ENCODE results near the gene CRACDL. TPM values are rescaled to one million over a fixed set of nuclear protein-coding genes. Genes with fewer than 3 reads are reported as not detected.

CRACDL gene
- 1.4 to 2.1 TPM (median 1.6 TPM) in 3 replicates for polyA plus RNA-seq
- polyA plus RNA-seq (2011; ENCODE audit: low read depth), result 0.89 TPM
- polyA plus RNA-seq (2011; cell fraction: cytosol; rRNA removed), result 1.4 and 1.9 TPM in 2 replicates
- 3.1 and 3.6 TPM in 2 replicates for polyA plus RNA-seq (2011; cell fraction: nucleus; rRNA removed)
- polyA plus RNA-seq (2012; ENCODE audit: low replicate concordance), result 0.92 and 2.0 TPM in 2 replicates
- 1.9 to 3.9 TPM (median 2.4 TPM) in 3 replicates for polyA minus RNA-seq
- polyA minus RNA-seq (2011; cell fraction: cytosol; rRNA and poly(A)+ RNA removed), result 5.9 TPM
- 6.1 and 7.2 TPM in 2 replicates for polyA minus RNA-seq (2011; cell fraction: nucleus; rRNA and poly(A)+ RNA removed)

GRCh38 chr2:98935777-98936352, at the start of gene CRACDL:
Gene CRACDL (minus strand): TSS chr2:98936225. CDS start chr2:98846800, 89,425 bp downstream.
- no peak within 1 kb of the TSS for H3K27ac ChIP-seq (ENCODE audit: control insufficient read depth, insufficient read depth, low read length)
- TF ChIP-seq CTCF (optimal IDR thresholded peaks at IDR 0.05 in 1 of 3, IDR thresholded peaks at IDR 0.05 in 1 of 3, conservative IDR thresholded peaks at IDR 0.05 in 1 of 3; ENCODE audit: extremely low read depth in 1 of 3, insufficient read depth in 2 of 3, low read length in 3 of 3) (no peak), EZH2 (IDR thresholded peaks at IDR 0.05; ENCODE audit: low read length) (no peak)
- dilution Hi-C loops (cut with MboI; ENCODE audit: extremely low pct_ligation_motif_present, low sequenced_read_pairs), result no loop called here

GRCh38 chr2:98975611-98976010, 39.6 kb upstream of the CRACDL start:
- Histone ChIP-seq H3K27ac (ENCODE audit: control insufficient read depth, insufficient read depth, low read length) (no peak overlapping the region), H3K9me1 (ENCODE audit: control insufficient read depth, extremely low read depth, insufficient read depth, low read length) (no peaks in the 10 kb centered on the region), H3K4me3 (ENCODE audit: control insufficient read depth in 2 of 3, extremely low read depth in 1 of 3, insufficient read depth in 2 of 3, low read depth in 1 of 3, low read length in 3 of 3) (no peak overlapping the region), H3K4me2 (ENCODE audit: control insufficient read depth, extremely low read depth, insufficient read depth, low read depth, low read length) (no peak overlapping the region), H3K27me3 (ENCODE audit: control insufficient read depth, extremely low read depth, insufficient read depth, low read length) (no peaks in the 10 kb centered on the region), H3K9me3 (ENCODE audit: control insufficient read depth, low read depth, low read length) (no peaks in the 10 kb centered on the region), H3K4me1 (ENCODE audit: control insufficient read depth, extremely low read depth, insufficient read depth, low read length) (no peaks in the 10 kb centered on the region), H4K20me1 (ENCODE audit: control insufficient read depth, extremely low read depth, insufficient read depth, low read length) (no peaks in the 10 kb centered on the region), H3K79me2 (ENCODE audit: control insufficient read depth, insufficient read depth, low read length) (no peaks in the 10 kb centered on the region), H2AFZ (ENCODE audit: control insufficient read depth, low read length) (no peak overlapping the region), H3K36me3 (ENCODE audit: control insufficient read depth in 2 of 2, extremely low read depth in 1 of 2, insufficient read depth in 2 of 2, low read length in 2 of 2) (no peaks in the 10 kb centered on the region), H3K9ac (ENCODE audit: control insufficient read depth, extremely low read depth, insufficient read depth, low read length) (no peak overlapping the region)
- FAIRE-seq (no peak), DNase-seq (ENCODE audit: low read depth, low spot score) (no peak)
- dilution Hi-C loops (cut with MboI; ENCODE audit: extremely low pct_ligation_motif_present, low sequenced_read_pairs), result no loop called here
- no peak for TF ChIP-seq CTCF (optimal IDR thresholded peaks at IDR 0.05 in 1 of 3, IDR thresholded peaks at IDR 0.05 in 1 of 3, conservative IDR thresholded peaks at IDR 0.05 in 1 of 3; ENCODE audit: extremely low read depth in 1 of 3, insufficient read depth in 2 of 3, low read length in 3 of 3)
- no peak for TF ChIP-seq EZH2 (IDR thresholded peaks at IDR 0.05; ENCODE audit: low read length)

More at GRCh38 chr2:98935777-98936352, at the start of gene CRACDL:
- Histone ChIP-seq H3K9ac (ENCODE audit: control insufficient read depth, extremely low read depth, insufficient read depth, low read length) (peak within 1 kb of the TSS; percentile 41), H2AFZ (ENCODE audit: control insufficient read depth, low read length) (peak within 1 kb of the TSS; percentile 15), H3K79me2 (ENCODE audit: control insufficient read depth, insufficient read depth, low read length) (no peaks in the 10 kb centered on the region), H3K36me3 (ENCODE audit: control insufficient read depth in 2 of 2, extremely low read depth in 1 of 2, insufficient read depth in 2 of 2, low read length in 2 of 2) (no peaks in the 10 kb centered on the region), H3K9me1 (ENCODE audit: control insufficient read depth, extremely low read depth, insufficient read depth, low read length) (no peaks in the 10 kb centered on the region), H4K20me1 (ENCODE audit: control insufficient read depth, extremely low read depth, insufficient read depth, low read length) (no peaks in the 10 kb centered on the region), H3K4me3 (ENCODE audit: control insufficient read depth in 2 of 3, extremely low read depth in 1 of 3, insufficient read depth in 2 of 3, low read depth in 1 of 3, low read length in 3 of 3) (peak within 1 kb of the TSS; percentile 36 to 60 (median 48)), H3K27me3 (ENCODE audit: control insufficient read depth, extremely low read depth, insufficient read depth, low read length) (peaks cover 30% of the 10 kb centered on the region), H3K9me3 (ENCODE audit: control insufficient read depth, low read depth, low read length) (no peaks in the 10 kb centered on the region), H3K4me2 (ENCODE audit: control insufficient read depth, extremely low read depth, insufficient read depth, low read depth, low read length) (peak within 1 kb of the TSS; percentile 79), H3K4me1 (ENCODE audit: control insufficient read depth, extremely low read depth, insufficient read depth, low read length) (peaks cover 5% of the 10 kb centered on the region)
- FAIRE-seq (no peak), DNase-seq (ENCODE audit: low read depth, low spot score) (no peak)

Data from keratinocyte (primary cell).